ENCODE results near the gene DMWD. TPM values are rescaled to one million over a fixed set of nuclear protein-coding genes. Genes with fewer than 3 reads are reported as not detected.

Gene DMWD
- total and polyA plus RNA-seq, 2 of the 13 experiments (the other 11 are each of a cell fraction or from before 2014, with no cell fraction given): 10.3 to 14.9 TPM

- TF ChIP-seq SYNCRIP (IDR thresholded peaks at IDR 0.05; ENCODE audit: insufficient read depth, low read depth, low read length): no peak
- peak; percentile 13; the same call in 1 of the 2 replicates for TF ChIP-seq ZNF777 (CRISPR knock-in tag; IDR thresholded peaks at IDR 0.05)
- no peak; the same call in 1 of the 2 replicates for TF ChIP-seq ZNF329 (CRISPR knock-in tag; IDR thresholded peaks at IDR 0.05; ENCODE audit: low read depth)
- no peak for TF ChIP-seq JDP2 (CRISPR knock-in tag; IDR thresholded peaks at IDR 0.05; ENCODE audit: borderline replicate concordance)
- no peak for TF ChIP-seq PAWR (CRISPR knock-in tag; IDR thresholded peaks at IDR 0.05; ENCODE audit: borderline replicate concordance)
- no peak for TF ChIP-seq ZNF883 (CRISPR knock-in tag; IDR thresholded peaks at IDR 0.05; ENCODE audit: not compliant biosample characterization)
- no peak; the same call in 1 of the 2 replicates for TF ChIP-seq THAP7 (CRISPR knock-in tag; IDR thresholded peaks at IDR 0.05)
- TF ChIP-seq ZMAT3 (CRISPR knock-in tag; conservative IDR thresholded peaks at IDR 0.05): no peak; the same call in 1 of the 2 replicates
- no peak for TF ChIP-seq ZKSCAN1 (IDR thresholded peaks at IDR 0.05; ENCODE audit: low read length)
- no peak for TF ChIP-seq ZNF326 (CRISPR knock-in tag; IDR thresholded peaks at IDR 0.05; ENCODE audit: borderline replicate concordance)
- no peak for TF ChIP-seq ARNT (IDR thresholded peaks at IDR 0.05)
- TF ChIP-seq ZZZ3 (CRISPR knock-in tag; IDR thresholded peaks at IDR 0.05; ENCODE audit: borderline replicate concordance): no peak
- TF ChIP-seq ZNF17 (CRISPR knock-in tag; IDR thresholded peaks at IDR 0.05): no peak
- no peak for TF ChIP-seq ZFP36L2 (CRISPR knock-in tag; IDR thresholded peaks at IDR 0.05)
- TF ChIP-seq FOXP1 (IDR thresholded peaks at IDR 0.05): no peak
- no peak for TF ChIP-seq FOXP1 (CRISPR knock-in tag; IDR thresholded peaks at IDR 0.05)
- no peak for TF ChIP-seq ZNF597 (CRISPR knock-in tag; IDR thresholded peaks at IDR 0.05)
- TF ChIP-seq NFIB (CRISPR knock-in tag; IDR thresholded peaks at IDR 0.05; ENCODE audit: borderline replicate concordance): no peak
- no peak for TF ChIP-seq PLRG1 (conservative IDR thresholded peaks at IDR 0.05)
- TF ChIP-seq ZNF580 (CRISPR knock-in tag; IDR thresholded peaks at IDR 0.05; ENCODE audit: borderline replicate concordance, low read depth): 0 out of 2 replicates have a peak, but pooled peaks have one; percentile 46
- peak; percentile 84 for TF ChIP-seq HNF1B (CRISPR knock-in tag; IDR thresholded peaks at IDR 0.05)
- TF ChIP-seq ZNF703 (CRISPR knock-in tag; IDR thresholded peaks at IDR 0.05; ENCODE audit: borderline replicate concordance): no peak
- TF ChIP-seq HMG20A (CRISPR knock-in tag; IDR thresholded peaks at IDR 0.05; ENCODE audit: borderline replicate concordance): no peak; the same call in 1 of the 2 replicates
- no peak for TF ChIP-seq FOXA1 (IDR thresholded peaks at IDR 0.05)
- no peak; the same call in 1 of the 2 replicates for TF ChIP-seq FOXA1 (CRISPR knock-in tag; IDR thresholded peaks at IDR 0.05)
- no peak for TF ChIP-seq ZNF124 (CRISPR knock-in tag; IDR thresholded peaks at IDR 0.05)
- TF ChIP-seq PBX3 (CRISPR knock-in tag; IDR thresholded peaks at IDR 0.05; ENCODE audit: borderline replicate concordance): 0 out of 2 replicates have a peak, but pooled peaks have one; percentile 28
- TF ChIP-seq HCFC1 (IDR thresholded peaks at IDR 0.05; ENCODE audit: low read depth, low read length): peak; percentile 36; the same call in 1 of the 2 replicates
Observed at GRCh38 chr19:45768984-45769782, 23.5 kb downstream of the DMWD start, which contains the start of gene SIX5 (continued).
